IPS-18c (cell line): ENCODE measurements around the gene REXO4.

Experiments
- H3K4me3 ChIP-seq: 2 replicates; pipeline ENCODE4 v1.7.0; 2013; ENCODE audit warnings: low read depth, mild to moderate bottlenecking, low read length, moderate library complexity; ENCODE audit not compliant: insufficient read depth
- H3K9me3 ChIP-seq: one replicate; pipeline ENCODE4 v1.6.1; 2013; ENCODE audit warnings: mild to moderate bottlenecking, low read length, moderate library complexity; ENCODE audit not compliant: control insufficient read depth, insufficient read depth

REXO4 gene, protein sequence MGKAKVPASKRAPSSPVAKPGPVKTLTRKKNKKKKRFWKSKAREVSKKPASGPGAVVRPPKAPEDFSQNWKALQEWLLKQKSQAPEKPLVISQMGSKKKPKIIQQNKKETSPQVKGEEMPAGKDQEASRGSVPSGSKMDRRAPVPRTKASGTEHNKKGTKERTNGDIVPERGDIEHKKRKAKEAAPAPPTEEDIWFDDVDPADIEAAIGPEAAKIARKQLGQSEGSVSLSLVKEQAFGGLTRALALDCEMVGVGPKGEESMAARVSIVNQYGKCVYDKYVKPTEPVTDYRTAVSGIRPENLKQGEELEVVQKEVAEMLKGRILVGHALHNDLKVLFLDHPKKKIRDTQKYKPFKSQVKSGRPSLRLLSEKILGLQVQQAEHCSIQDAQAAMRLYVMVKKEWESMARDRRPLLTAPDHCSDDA

DNA sequence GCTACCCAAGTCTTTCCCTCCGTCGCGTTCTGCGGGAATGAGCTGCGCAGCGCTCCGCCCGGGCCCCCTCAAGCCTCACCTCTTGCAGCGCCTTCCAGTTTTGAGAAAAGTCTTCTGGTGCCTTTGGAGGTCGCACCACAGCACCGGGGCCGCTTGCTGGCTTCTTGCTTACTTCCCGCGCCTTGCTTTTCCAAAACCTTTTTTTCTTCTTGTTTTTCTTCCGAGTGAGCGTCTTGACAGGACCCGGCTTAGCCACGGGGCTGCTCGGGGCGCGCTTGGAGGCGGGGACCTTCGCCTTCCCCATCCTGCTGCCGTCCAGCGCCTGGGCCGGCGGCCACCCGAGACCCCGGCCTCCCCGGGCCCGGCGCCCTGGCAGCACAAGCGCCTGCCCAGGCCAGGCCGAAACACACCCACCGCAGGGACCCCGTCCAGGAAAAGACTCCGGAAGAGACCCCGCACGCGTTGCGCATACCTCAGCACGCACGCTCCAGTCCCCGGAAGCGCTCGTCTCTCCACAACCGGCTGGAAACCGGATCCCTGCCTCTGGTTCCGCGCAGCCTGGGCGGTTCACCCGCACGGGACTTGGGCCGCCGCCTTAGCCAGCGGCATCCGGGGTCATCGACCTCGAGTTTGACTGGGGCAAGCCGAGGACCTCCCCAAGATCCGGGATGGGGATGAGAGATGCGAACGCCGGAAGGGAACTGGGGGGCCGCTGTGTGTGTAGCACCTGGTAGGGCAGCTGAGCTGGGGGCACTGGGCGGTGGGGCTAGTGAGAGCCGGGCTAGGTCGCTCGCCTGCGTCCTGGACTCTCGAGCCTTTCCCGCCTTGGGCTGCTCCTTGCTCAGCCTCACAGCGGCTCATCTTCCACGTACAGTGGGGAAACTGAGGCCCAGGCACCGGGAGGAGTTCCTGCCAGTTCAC lies at the start of gene REXO4:
Gene REXO4, minus strand, starts transcription at position 470 of the 921 bp plus-strand sequence. Its CDS starts 166 bp downstream, at position 304.
- Histone ChIP-seq H3K9me3 (no peaks in the 10 kb centered on the region), H3K4me3 (peak within 1 kb of the TSS; percentile 78)

DNA sequence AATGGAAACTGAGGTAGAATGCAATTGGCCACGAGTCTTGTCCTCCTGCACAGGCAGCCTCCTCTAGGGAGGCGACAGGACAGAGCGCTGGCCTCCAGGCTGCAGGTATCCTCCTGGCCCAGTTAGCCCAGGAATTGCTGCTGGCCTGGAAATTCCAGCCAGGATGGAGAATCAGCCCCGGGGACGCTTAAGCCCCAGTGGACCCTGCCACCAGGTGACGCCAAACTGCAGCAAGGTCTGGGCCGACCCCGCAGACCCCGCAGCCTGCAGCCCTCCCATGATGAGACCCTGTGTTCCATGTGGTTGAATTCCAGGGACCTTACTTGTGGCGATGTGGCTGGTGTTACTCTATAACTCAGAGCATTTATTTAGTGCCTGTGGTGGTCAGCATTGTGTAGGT lies 49.3 kb upstream of the REXO4 start:
- Histone ChIP-seq H3K4me3 (no peak overlapping the region), H3K9me3 (no peaks in the 10 kb centered on the region)

- H3K9me3 ChIP-seq = no peaks in the 10 kb centered on the region
These were observed 48.2 kb upstream of the REXO4 start for GRCh38 chr9:133465984-133466383.

GRCh38 chr9:133464638-133465037 lies 46.8 kb upstream of the REXO4 start:
- Histone ChIP-seq H3K9me3 (no peaks in the 10 kb centered on the region), H3K4me3 (no peak overlapping the region)

More at GRCh38 chr9:133465984-133466383, 48.2 kb upstream of the REXO4 start:
- H3K4me3 ChIP-seq = no peak overlapping the region

- H3K9me3 ChIP-seq = no peaks in the 10 kb centered on the region
- H3K4me3 ChIP-seq = no peak overlapping the region
These were observed 46.2 kb upstream of the REXO4 start for GRCh38 chr9:133463864-133464615.

DNA sequence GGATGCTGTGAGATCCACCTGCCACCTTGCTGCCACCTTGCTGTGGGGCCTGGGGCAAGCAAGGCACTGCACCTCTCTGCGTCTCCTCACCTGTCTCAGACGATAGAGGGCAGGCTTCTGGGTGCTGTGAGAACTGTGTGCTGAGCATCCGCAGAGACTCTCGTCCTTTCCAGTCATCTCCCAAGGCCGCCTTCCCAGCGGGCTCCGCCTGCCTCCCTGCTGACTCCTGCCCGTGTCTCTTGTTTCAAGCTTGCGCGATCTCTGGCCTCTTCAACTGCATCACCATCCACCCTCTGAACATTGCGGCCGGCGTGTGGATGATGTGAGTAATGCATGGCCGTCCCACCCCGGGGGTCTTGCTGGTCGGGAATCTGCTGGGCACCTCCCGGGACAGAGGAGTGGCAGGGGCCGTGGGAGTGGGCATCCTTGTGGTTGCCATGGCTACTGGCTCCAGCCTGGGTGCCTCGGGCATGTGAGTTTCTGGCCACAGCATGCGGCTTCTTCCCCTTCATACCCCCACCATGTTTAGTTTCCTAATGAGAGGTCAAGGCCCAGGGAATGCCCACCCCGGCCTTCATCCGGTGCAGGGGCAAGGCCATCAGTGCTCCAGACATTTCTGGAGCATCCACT lies 45.5 kb upstream of the REXO4 start:
- Histone ChIP-seq H3K4me3 (no peak overlapping the region), H3K9me3 (no peaks in the 10 kb centered on the region)

DNA sequence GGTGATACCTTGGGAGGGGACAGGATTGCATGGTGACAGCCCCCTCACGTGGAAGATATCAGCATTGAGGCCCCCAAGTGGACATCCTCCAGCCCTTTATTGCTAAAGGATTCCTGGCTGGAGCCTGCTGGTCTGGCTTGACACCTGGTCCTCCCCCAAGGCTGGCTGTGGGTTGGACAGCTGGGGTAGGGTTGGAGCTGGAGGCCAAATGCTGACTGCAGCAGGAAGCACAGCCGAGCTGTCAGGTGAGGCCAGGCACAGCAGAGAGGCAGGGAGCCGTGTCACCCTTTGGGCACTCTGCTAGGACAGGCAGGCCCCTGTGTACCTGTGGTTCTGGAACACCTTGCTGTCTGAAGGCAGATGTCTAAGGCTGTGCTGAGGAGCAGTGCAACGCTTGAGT lies 44.2 kb upstream of the REXO4 start:
- Histone ChIP-seq H3K9me3 (no peaks in the 10 kb centered on the region), H3K4me3 (no peak overlapping the region)

- peak overlapping the region; percentile 87 for H3K4me3 ChIP-seq
- H3K9me3 ChIP-seq = no peaks in the 10 kb centered on the region
These were observed 42.8 kb upstream of the REXO4 start for GRCh38 chr9:133460405-133461175.

GRCh38 chr9:133459476-133460404 lies 41.9 kb upstream of the REXO4 start, which contains the start of gene CACFD1:
Gene CACFD1, plus strand, starts transcription at chr9:133459978. Its CDS starts 89 bp downstream, at chr9:133460067.
- no peaks in the 10 kb centered on the region for H3K9me3 ChIP-seq
- peak within 1 kb of the TSS; percentile 87 for H3K4me3 ChIP-seq

DNA sequence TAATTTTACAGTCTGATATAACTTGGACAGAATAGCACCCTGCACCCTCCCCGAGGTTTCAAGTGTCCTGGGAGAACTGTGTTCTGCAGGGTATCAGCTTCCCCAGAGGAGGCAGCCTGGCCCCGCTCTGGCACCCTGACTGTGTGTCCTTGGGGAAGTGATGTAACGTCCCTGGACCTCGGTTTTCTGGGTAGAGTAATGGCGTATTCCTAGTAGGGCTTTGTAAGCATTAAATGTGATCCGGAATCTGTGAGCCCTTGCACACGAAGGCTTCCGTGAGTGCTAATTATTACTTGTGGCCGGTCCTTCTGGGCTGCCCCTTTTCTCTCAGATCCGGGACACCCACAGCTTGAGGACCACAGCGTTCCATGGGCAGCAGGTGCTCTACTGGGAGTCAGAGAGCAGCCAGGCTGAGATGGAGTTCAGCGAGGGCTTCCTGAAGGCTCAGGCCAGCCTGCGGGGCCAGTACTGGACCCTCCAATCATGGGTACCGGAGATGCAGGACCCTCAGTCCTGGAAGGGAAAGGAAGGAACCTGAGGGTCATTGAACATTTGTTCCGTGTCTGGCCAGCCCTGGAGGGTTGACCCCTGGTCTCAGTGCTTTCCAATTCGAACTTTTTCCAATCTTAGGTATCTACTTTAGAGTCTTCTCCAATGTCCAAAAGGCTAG lies 41.0 kb upstream of the REXO4 start:
- Histone ChIP-seq H3K9me3 (no peaks in the 10 kb centered on the region), H3K4me3 (peak overlapping the region; percentile 44; the same call in 1 of the 2 replicates)

- Histone ChIP-seq H3K9me3 (no peaks in the 10 kb centered on the region), H3K4me3 (no peak overlapping the region)
These were observed 39.9 kb upstream of the REXO4 start for GRCh38 chr9:133457748-133458147.

DNA sequence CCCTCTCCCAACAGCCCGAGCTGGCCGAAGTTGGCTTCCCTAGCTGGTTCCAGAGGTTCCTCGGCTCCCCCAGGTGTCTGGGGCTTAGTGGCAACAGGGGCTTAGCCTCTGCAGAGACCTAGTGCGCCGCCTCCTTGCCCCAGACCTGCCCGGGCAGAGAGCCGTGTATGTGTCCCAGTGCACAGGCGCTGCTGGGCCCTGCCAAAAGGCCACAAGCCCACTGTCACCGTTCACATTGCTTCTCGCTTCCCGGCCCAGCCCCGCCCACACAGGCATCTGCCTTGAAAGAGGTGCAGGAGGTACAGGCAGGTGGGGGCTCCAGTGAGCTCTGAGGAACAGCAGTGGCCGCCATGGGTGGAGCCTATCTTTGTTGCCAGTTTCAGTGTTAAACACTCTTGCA lies 39.4 kb upstream of the REXO4 start:
- H3K9me3 ChIP-seq = no peaks in the 10 kb centered on the region
- H3K4me3 ChIP-seq = no peak overlapping the region

DNA sequence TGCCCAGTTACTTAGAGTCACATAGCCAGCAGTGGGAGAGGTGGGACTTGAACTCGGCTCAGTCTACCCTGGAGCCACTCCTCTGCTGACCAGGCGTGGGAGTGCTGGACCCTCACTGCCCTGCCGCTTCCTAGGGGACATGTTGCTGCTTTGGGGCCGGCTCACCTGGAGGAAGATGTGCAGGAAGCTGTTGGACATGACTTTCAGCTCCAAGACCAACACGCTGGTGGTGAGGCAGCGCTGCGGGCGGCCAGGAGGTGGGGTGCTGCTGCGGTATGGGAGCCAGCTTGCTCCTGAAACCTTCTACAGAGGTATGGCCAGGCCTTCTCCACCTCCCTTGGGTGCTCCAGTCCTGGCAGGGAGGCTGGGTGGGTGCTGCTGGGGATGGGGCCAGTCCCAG lies 38.6 kb upstream of the REXO4 start:
- Histone ChIP-seq H3K4me3 (no peak overlapping the region), H3K9me3 (no peaks in the 10 kb centered on the region)

GRCh38 chr9:133455936-133456335 lies 38.1 kb upstream of the REXO4 start:
- Histone ChIP-seq H3K4me3 (no peak overlapping the region), H3K9me3 (no peaks in the 10 kb centered on the region)
